Endothelial cell of umbilical vein (primary cell): ENCODE data around the gene SLC5A10. TPM values are rescaled to one million over a fixed set of nuclear protein-coding genes. Genes with fewer than 3 reads are reported as not detected.

Experiments used
- BruUV-seq: library from RNA; stranded (reverse); fragments of 400-500 nt; replicated peaks from 2 replicates; lab custom pipeline; 2021; lab: Mats Ljungman, UMichigan
- CTCF ChIA-PET: fragments of 300-600, 350-600 bp; sonication (Branson Sonifier 250); formaldehyde crosslinking; loops from one replicate; lab custom pipeline; 2021; ENCODE audit warnings: antibody characterized with exemption, inconsistent platforms; lab: Charles Lee
- POLR2A ChIA-PET: fragments of 300-600, 350-600 bp; sonication (Branson Sonifier 250); formaldehyde crosslinking; loops from one replicate; lab custom pipeline; 2021; ENCODE audit warnings: antibody characterized with exemption, inconsistent platforms; lab: Charles Lee
- DNase-seq: peaks from one replicate; pipeline ENCODE4 v3.0.0-alpha.2; 2011; ENCODE audit warnings: low read depth, low spot score
- FAIRE-seq: peaks from 2 replicates; lab custom pipeline; 2011; peaks lifted over from hg19 to GRCh38; lab: Jason Lieb, UNC
- H2AFZ ChIP-seq: 2 replicates; pipeline ENCODE4 v1.6.0; 2012; ENCODE audit warnings: low read depth, low read length, control low read depth, inconsistent platforms
- H3K27ac ChIP-seq: 2 replicates; pipeline ENCODE4 v1.5.1; 2011; ENCODE audit warnings: low read depth, mild to moderate bottlenecking, control low read depth, low read length, moderate library complexity; ENCODE audit not compliant: insufficient read depth
- H3K27me3 ChIP-seq, 2 experiments: 2 replicates each; pipeline versions ENCODE4 v1.6.0 to v1.6.1; 2011; ENCODE audit warnings: low read length in 2 of 2, mixed read lengths in 1 of 2; ENCODE audit not compliant: control insufficient read depth in 2 of 2, insufficient read depth in 2 of 2
- H3K36me3 ChIP-seq, 2 experiments: 2 replicates in 1 of 2; 3 replicates in 1 of 2; pipeline ENCODE4 v1.5.1; 2011; ENCODE audit warnings: low read length in 2 of 2, mild to moderate bottlenecking in 1 of 2, moderate library complexity in 1 of 2; ENCODE audit not compliant: control insufficient read depth in 2 of 2, insufficient read depth in 2 of 2; ENCODE audit errors: extremely low read depth in 1 of 2
- H3K4me1 ChIP-seq: 3 replicates; pipeline ENCODE4 v1.5.1; 2011; ENCODE audit warnings: mild to moderate bottlenecking, low read length; ENCODE audit not compliant: control insufficient read depth, insufficient read depth; ENCODE audit errors: extremely low read depth
- H3K4me2 ChIP-seq: 2 replicates; pipeline ENCODE4 v1.6.1; 2011; ENCODE audit warnings: low read length, control low read depth, mixed read lengths; ENCODE audit not compliant: insufficient read depth
- H3K4me3 ChIP-seq, 3 experiments: fragments of 200-600 bp in 1 of 3; sonication (generic), shearing (Covaris generic) in 1 of 3; replicated peaks in 1 of 3; 2 replicates each; pipeline ENCODE4 v1.5.1; 2011 to 2016; ENCODE audit warnings: control low read depth in 3 of 3, low read length in 3 of 3, mild to moderate bottlenecking in 2 of 3, inconsistent platforms in 1 of 3, low read depth in 1 of 3, moderate library complexity in 1 of 3; ENCODE audit not compliant: insufficient read depth in 1 of 3
- H3K79me2 ChIP-seq: 2 replicates; pipeline ENCODE4 v1.6.0; 2012; ENCODE audit warnings: low read length, inconsistent platforms; ENCODE audit not compliant: control insufficient read depth, insufficient read depth
- H3K9ac ChIP-seq: replicated peaks from 2 replicates; pipeline ENCODE3; 2011; ENCODE audit warnings: low read length, control low read depth; ENCODE audit not compliant: insufficient read depth; ENCODE audit errors: extremely low read depth
- H3K9me1 ChIP-seq: replicated peaks from 3 replicates; pipeline ENCODE4 v1.6.0; 2011; ENCODE audit warnings: mild to moderate bottlenecking, low read length; ENCODE audit not compliant: control insufficient read depth, insufficient read depth; ENCODE audit errors: extremely low read depth
- H3K9me3 ChIP-seq: replicated peaks from 2 replicates; pipeline ENCODE4 v1.5.1; 2012; ENCODE audit warnings: low read length, inconsistent platforms; ENCODE audit not compliant: control insufficient read depth, insufficient read depth
- H4K20me1 ChIP-seq: replicated peaks from 2 replicates; pipeline ENCODE3; 2011; ENCODE audit warnings: mild to moderate bottlenecking, low read length; ENCODE audit not compliant: control insufficient read depth, insufficient read depth; ENCODE audit errors: extremely low read depth
- EZH2 ChIP-seq: IDR thresholded peaks from 2 replicates; pipeline ENCODE4 v1.6.1; 2012; ENCODE audit warnings: borderline replicate concordance, low read depth, mild to moderate bottlenecking, moderate library complexity, low read length, inconsistent platforms; ENCODE audit not compliant: severe bottlenecking
- FOS ChIP-seq: IDR thresholded peaks from 2 replicates; pipeline ENCODE4 v1.6.1; 2011; ENCODE audit warnings: mild to moderate bottlenecking, low read length, moderate library complexity, borderline replicate concordance; ENCODE audit not compliant: insufficient read depth
- GATA2 ChIP-seq: IDR thresholded peaks from 2 replicates; pipeline ENCODE4 v1.7.0; 2011; ENCODE audit warnings: low read depth, mild to moderate bottlenecking, moderate library complexity, mixed read lengths, low read length; ENCODE audit not compliant: insufficient read length, insufficient read depth
- JUN ChIP-seq: IDR thresholded peaks from 2 replicates; pipeline ENCODE4 v1.6.1; 2011; ENCODE audit warnings: borderline replicate concordance, low read depth; ENCODE audit not compliant: insufficient read length, insufficient read depth
- MYC ChIP-seq: IDR thresholded peaks from one replicate; pipeline ENCODE4 v1.6.1; 2011; ENCODE audit warnings: mild to moderate bottlenecking, low read depth, low read length
- POLR2A ChIP-seq: IDR thresholded peaks from 2 replicates; pipeline ENCODE4 v1.6.1; 2012; ENCODE audit warnings: low read depth, mild to moderate bottlenecking, control low read depth, low read length
- POLR2AphosphoS5 ChIP-seq: IDR thresholded peaks from 2 replicates; pipeline ENCODE4 v1.6.1; 2012; ENCODE audit warnings: low read depth, mild to moderate bottlenecking, control low read depth, low read length, moderate library complexity; ENCODE audit not compliant: insufficient read depth
- dilution Hi-C: fragments of 300-500 bp; cut with MboI; formaldehyde crosslinking; loops from one replicate; pipeline ENCODE4 v1.15.0; 2019; ENCODE audit warnings: low sequenced_read_pairs; ENCODE audit not compliant: extremely low pct_ligation_motif_present
- intact Hi-C: fragments of 100-400 bp; cut with micrococcal nuclease; formaldehyde crosslinking; loops from one replicate; pipeline ENCODE4 v1.10.0; 2022
- polyA plus RNA-seq, 4 experiments: library from polyadenylated mRNA; depleted of rRNA in 3 of 4; stranded (reverse) in 3 of 4; unstranded in 1 of 4; fragments of >200 nt; gene quantifications; 2 replicates each; pipeline versions ENCODE4 v1.2.1 to v1.2.3, GENCODE V29; 2011 to 2012; ENCODE audit warnings: missing spikeins in 1 of 4
- total RNA-seq: library from RNA; stranded (reverse); gene quantifications from 2 replicates; pipeline ENCODE4 v1.2.3, GENCODE V29; 2021
- TF ChIP-seq, protein P1 (sequence below), 2 donors: IDR thresholded peaks; 1 replicate in 1 of 2; 2 replicates in 1 of 2; pipeline ENCODE4 v1.5.1; 2011; ENCODE audit warnings: low read length in 2 of 2, mild to moderate bottlenecking in 2 of 2, moderate library complexity in 2 of 2, control low read depth in 1 of 2, inconsistent platforms in 1 of 2, low read depth in 1 of 2; ENCODE audit not compliant: insufficient read depth in 1 of 2; ENCODE audit errors: extremely low read depth in 1 of 2
- TF ChIP-seq, protein P2 (sequence below): IDR thresholded peaks from 2 replicates; pipeline ENCODE4 v1.6.1; 2011; ENCODE audit not compliant: insufficient read depth, insufficient read length

SLC5A10 gene
- total and polyA plus RNA-seq, 2 donors (not counting 3 experiments of a cell fraction or from before 2014, with no cell fraction given) = not detected

DNA sequence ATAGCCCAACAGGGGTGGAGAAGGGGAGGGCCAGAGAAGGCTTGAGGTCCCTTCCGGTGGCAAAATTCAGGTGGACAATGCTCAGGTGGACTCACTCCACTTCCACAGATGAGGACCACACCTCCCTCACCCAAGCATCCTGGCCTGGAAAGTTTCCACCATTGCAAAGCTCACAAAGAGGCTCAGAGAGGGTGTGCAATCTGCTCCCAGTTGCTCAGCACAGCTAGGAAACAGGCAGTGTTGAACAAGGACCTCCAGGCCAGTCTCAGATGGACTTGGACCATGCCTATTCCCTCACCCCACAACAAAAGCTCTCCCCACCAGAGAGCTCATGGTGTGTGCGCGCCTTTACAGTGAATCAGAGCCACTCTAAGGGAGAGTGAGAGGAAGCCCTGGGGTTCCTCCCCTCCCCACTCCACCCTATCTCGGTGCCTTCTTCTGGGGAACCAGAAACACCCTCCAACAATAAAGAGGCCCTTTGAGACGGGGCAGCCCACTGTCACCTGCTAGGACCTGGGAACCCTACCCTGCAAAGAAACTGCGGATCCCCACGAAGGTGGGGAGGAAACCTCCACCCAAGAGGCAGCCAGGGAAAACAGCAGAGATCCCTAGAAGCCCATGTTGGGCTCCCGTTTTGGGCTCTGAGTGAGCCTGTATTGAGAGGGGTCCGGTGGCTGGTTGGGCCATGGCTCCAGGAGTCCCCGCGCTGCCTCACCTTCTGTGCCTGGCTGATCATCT lies 51.0 kb downstream of the SLC5A10 start:
- no peaks in the 10 kb centered on the region for H3K27me3 ChIP-seq
- DNase-seq (no peak), FAIRE-seq (peak; percentile 18)
- H3K9ac ChIP-seq = peak overlapping the region; percentile 50
- H3K27ac ChIP-seq = no peak overlapping the region
- dilution Hi-C loops (no loop called here), intact Hi-C loops (no loop called here)
- no peaks in the 10 kb centered on the region for H3K36me3 ChIP-seq
- no peaks in the 10 kb centered on the region for H4K20me1 ChIP-seq
- TF ChIP-seq POLR2A = no peak
- no peak for TF ChIP-seq MYC
- TF ChIP-seq, protein P1, sequence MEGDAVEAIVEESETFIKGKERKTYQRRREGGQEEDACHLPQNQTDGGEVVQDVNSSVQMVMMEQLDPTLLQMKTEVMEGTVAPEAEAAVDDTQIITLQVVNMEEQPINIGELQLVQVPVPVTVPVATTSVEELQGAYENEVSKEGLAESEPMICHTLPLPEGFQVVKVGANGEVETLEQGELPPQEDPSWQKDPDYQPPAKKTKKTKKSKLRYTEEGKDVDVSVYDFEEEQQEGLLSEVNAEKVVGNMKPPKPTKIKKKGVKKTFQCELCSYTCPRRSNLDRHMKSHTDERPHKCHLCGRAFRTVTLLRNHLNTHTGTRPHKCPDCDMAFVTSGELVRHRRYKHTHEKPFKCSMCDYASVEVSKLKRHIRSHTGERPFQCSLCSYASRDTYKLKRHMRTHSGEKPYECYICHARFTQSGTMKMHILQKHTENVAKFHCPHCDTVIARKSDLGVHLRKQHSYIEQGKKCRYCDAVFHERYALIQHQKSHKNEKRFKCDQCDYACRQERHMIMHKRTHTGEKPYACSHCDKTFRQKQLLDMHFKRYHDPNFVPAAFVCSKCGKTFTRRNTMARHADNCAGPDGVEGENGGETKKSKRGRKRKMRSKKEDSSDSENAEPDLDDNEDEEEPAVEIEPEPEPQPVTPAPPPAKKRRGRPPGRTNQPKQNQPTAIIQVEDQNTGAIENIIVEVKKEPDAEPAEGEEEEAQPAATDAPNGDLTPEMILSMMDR (IDR thresholded peaks at IDR 0.05; ENCODE audit: extremely low read depth in 1 of 2, insufficient read depth in 1 of 2, low read depth in 1 of 2, low read length in 2 of 2) = no peak
- no peak for TF ChIP-seq JUN
- TF ChIP-seq GATA2 = no peak
- no peak for TF ChIP-seq EZH2
- TF ChIP-seq FOS = no peak
- TF ChIP-seq, protein P2, sequence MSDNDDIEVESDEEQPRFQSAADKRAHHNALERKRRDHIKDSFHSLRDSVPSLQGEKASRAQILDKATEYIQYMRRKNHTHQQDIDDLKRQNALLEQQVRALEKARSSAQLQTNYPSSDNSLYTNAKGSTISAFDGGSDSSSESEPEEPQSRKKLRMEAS = no peak
- TF ChIP-seq POLR2AphosphoS5 = no peak
- no peaks in the 10 kb centered on the region for H3K9me1 ChIP-seq
- H3K4me3 ChIP-seq = peak overlapping the region; percentile 38 to 74 (median 71)
- H3K9me3 ChIP-seq = no peaks in the 10 kb centered on the region
- peaks cover 35% of the 10 kb centered on the region for H3K79me2 ChIP-seq
- H2AFZ ChIP-seq = no peak overlapping the region
- ChIA-PET POLR2A (no interaction called here), CTCF (interaction anchor here (4.6 kb wide), 1 partner anchor 42 kb away, joined by 35 read pairs; no protein-coding TSS in a partner anchor)
- peak overlapping the region; percentile 70 for H3K4me2 ChIP-seq
- peaks cover 24% of the 10 kb centered on the region for H3K4me1 ChIP-seq
- no TSS peak for BruUV-seq
